ENCODE data around the gene ADGRF1.

Gene ADGRF1

DNA sequence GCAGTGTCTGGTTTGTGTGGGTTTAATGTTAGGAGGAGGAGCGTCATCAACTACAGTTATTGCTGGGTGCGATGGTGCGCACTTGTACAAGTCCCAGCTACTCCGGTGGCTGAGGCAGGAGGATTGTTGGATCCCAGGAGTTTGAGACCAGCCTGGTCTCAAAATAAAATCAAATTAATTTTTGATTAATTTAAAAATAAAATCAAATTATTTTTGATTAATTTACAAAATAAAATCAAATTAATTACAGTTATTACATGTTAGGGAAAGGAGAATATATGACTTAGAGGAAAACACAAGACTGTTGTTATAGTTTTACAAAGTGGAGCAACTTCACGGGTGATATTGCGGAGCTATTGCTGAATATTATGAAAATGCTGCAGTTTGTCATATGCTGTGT lies 85.7 kb downstream of the ADGRF1 start:
- no peak for DNase-seq (ENCODE audit: low spot score)
- Histone ChIP-seq H3K4me3 (no peak overlapping the region), H3K27ac (no peak overlapping the region)
- TF ChIP-seq, protein P1, sequence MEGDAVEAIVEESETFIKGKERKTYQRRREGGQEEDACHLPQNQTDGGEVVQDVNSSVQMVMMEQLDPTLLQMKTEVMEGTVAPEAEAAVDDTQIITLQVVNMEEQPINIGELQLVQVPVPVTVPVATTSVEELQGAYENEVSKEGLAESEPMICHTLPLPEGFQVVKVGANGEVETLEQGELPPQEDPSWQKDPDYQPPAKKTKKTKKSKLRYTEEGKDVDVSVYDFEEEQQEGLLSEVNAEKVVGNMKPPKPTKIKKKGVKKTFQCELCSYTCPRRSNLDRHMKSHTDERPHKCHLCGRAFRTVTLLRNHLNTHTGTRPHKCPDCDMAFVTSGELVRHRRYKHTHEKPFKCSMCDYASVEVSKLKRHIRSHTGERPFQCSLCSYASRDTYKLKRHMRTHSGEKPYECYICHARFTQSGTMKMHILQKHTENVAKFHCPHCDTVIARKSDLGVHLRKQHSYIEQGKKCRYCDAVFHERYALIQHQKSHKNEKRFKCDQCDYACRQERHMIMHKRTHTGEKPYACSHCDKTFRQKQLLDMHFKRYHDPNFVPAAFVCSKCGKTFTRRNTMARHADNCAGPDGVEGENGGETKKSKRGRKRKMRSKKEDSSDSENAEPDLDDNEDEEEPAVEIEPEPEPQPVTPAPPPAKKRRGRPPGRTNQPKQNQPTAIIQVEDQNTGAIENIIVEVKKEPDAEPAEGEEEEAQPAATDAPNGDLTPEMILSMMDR (IDR thresholded peaks at IDR 0.05): no peak

DNA sequence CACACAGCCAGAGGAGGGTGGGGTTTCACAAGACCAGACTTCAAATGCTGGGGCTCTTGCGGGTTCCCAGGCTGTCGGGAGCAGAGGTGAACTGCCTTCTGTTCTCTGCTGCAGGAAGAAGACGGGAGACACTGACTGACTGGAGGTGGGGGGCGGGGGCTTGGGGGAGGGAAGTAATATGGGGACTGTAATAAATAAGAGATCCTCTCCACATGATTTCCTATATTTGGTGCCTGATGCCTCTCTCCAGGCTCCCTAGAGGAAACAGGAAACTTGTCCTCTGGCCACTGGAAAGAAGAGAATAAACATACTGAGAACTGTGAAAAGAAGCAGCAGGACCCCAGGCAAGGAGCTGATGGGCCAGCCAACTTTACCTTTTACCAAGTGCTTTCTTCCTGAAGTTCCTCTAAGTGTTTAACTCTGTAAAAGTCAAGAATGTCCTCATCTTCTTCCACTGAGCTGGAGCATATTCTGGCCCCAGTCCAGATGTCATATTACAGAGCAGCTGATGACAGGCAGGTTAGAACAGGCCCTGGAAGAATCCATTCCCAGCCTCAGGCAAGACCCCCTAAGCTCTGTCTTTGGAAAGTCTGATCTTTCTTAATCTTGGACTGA lies 87.2 kb downstream of the ADGRF1 start:
- H3K4me3 ChIP-seq: no peak overlapping the region
- TF ChIP-seq, protein P1 (IDR thresholded peaks at IDR 0.05): no peak
- DNase-seq (ENCODE audit: low spot score): no peak
- H3K27ac ChIP-seq: no peak overlapping the region

DNA sequence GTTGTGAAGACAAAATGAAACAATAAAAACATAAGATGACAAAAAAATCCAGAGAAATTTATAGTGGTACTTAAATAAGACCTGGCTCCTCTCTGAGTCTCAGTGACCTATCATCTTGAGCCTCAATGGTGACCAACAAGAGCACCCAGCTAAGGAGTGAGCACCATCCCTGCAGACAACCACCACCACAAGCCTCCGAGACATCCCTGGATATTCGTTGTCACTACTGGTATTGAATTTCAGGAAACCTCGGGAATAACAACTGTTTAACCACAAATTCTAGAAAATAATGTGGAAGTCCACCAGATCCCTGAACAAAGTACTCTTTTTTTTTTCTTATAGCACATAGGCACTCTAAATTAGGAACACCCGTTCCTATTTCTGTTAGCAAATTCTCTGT lies 88.2 kb downstream of the ADGRF1 start:
- Histone ChIP-seq H3K27ac (no peak overlapping the region), H3K4me3 (no peak overlapping the region)
- TF ChIP-seq, protein P1 (IDR thresholded peaks at IDR 0.05): no peak
- no peak for DNase-seq (ENCODE audit: low spot score)

DNA sequence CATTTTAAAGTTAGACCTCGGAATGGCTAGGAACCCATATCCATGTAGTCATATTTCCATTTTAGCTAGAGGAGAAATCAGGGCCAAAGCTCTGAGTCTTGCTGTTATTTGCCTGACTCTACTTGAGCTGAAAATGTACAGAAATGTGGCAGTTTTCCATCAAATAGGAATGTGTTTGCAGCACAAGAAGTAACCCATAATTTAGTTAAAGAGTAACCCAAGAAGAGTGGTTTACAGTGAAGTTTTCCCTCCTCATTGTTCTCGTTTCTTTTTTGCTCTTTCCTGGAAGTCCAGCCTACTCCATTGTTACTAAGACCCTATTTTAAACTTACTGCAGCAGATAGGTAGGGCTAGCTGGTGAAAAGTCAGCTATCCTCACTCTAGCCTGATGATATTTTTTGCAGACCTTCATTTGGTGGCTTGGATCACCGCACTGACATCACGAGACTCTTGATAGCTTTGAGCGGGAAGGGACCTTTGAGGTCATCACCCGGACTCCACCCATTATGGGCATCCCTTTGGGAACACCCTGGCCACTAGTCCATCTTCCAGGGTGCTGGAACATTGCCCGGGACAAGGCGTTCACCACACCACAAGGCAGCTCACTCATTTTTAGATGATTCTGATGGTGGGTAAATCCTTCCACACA lies 92.4 kb downstream of the ADGRF1 start:
- Histone ChIP-seq H3K4me3 (no peak overlapping the region), H3K27ac (peak overlapping the region in 1 of 2 donors; percentile 28)
- TF ChIP-seq, protein P1 (IDR thresholded peaks at IDR 0.05): no peak
- no peak for DNase-seq (ENCODE audit: low spot score)

DNA sequence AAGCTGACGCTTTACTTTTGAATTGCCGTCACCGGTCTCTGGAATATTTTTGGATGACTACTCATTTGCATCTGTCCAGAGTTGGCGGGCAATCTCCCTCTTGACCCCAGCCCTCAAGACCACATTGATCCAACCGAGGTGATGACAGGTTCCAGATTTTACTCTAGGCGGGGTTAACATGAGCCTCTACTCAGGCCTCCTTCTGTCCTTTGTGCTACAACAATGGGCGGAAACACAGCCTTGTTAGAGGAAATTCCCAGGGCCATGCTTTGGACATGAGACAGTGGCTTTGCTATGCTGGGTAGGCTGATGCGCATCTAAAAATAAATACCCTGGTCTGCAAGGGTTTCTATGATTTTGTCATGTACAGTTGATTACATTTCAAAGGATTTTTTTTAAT lies 93.4 kb downstream of the ADGRF1 start:
- Histone ChIP-seq H3K4me3 (no peak overlapping the region), H3K27ac (peak overlapping the region in 1 of 2 donors; percentile 41)
- no peak for DNase-seq (ENCODE audit: low spot score)
- TF ChIP-seq, protein P1 (IDR thresholded peaks at IDR 0.05): no peak

All from coronary artery (tissue), 2 donors.